Measurements from ENCODE around the gene TBX19. TPM values are rescaled to one million over a fixed set of nuclear protein-coding genes. Genes with fewer than 3 reads are reported as not detected.

Gene TBX19
- polyA plus RNA-seq, 1 donor (not counting 4 experiments of a cell fraction or from before 2014, with no cell fraction given) = 0.93 TPM

DNA sequence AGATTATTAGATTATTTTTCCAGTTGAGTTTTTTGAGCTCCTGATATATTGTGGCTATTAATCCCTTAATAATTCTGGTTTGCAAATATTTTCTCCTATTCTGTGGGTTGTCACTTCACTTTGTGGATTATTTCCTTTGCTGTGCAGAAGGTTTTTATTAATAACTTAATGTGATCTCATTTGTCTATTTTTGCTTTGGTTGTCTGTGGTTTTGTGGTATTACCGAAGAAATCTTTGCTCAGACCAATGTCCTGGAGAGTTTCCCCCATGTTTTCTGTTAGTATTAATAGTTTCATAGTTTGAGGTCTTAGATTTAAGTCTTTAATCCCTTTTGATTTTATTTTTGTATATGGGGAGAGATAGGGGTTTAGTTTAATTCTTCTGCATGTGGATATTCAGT is 7.1 kb upstream of the TBX19 start:
- Histone ChIP-seq H3K79me2 (ENCODE audit: control insufficient read depth, insufficient read depth, low read length) (no peaks in the 10 kb centered on the region), H3K9ac (ENCODE audit: control insufficient read depth, extremely low read depth, insufficient read depth, low read length) (no peak overlapping the region), H3K27ac (ENCODE audit: control insufficient read depth, insufficient read depth, low read length) (no peak overlapping the region), H3K4me1 (ENCODE audit: control insufficient read depth, extremely low read depth, insufficient read depth, low read length) (peaks cover 4% of the 10 kb centered on the region), H3K36me3 (ENCODE audit: control insufficient read depth in 2 of 2, extremely low read depth in 1 of 2, insufficient read depth in 2 of 2, low read length in 2 of 2) (no peaks in the 10 kb centered on the region), H2AFZ (ENCODE audit: control insufficient read depth, low read length) (no peak overlapping the region), H3K9me3 (ENCODE audit: control insufficient read depth, low read depth, low read length) (no peaks in the 10 kb centered on the region), H3K4me2 (ENCODE audit: control insufficient read depth, extremely low read depth, insufficient read depth, low read depth, low read length) (no peak overlapping the region), H3K27me3 (ENCODE audit: control insufficient read depth, extremely low read depth, insufficient read depth, low read length) (no peaks in the 10 kb centered on the region), H4K20me1 (ENCODE audit: control insufficient read depth, extremely low read depth, insufficient read depth, low read length) (no peaks in the 10 kb centered on the region), H3K4me3 (ENCODE audit: control insufficient read depth in 2 of 3, extremely low read depth in 1 of 3, insufficient read depth in 2 of 3, low read depth in 1 of 3, low read length in 3 of 3) (no peak overlapping the region), H3K9me1 (ENCODE audit: control insufficient read depth, extremely low read depth, insufficient read depth, low read length) (no peaks in the 10 kb centered on the region)
- FAIRE-seq = no peak
- dilution Hi-C loops (cut with MboI; ENCODE audit: extremely low pct_ligation_motif_present, low sequenced_read_pairs) = no loop called here
- DNase-seq (ENCODE audit: low read depth, low spot score) = no peak
- TF ChIP-seq EZH2 (IDR thresholded peaks at IDR 0.05; ENCODE audit: low read length) = no peak
- TF ChIP-seq, protein P1, sequence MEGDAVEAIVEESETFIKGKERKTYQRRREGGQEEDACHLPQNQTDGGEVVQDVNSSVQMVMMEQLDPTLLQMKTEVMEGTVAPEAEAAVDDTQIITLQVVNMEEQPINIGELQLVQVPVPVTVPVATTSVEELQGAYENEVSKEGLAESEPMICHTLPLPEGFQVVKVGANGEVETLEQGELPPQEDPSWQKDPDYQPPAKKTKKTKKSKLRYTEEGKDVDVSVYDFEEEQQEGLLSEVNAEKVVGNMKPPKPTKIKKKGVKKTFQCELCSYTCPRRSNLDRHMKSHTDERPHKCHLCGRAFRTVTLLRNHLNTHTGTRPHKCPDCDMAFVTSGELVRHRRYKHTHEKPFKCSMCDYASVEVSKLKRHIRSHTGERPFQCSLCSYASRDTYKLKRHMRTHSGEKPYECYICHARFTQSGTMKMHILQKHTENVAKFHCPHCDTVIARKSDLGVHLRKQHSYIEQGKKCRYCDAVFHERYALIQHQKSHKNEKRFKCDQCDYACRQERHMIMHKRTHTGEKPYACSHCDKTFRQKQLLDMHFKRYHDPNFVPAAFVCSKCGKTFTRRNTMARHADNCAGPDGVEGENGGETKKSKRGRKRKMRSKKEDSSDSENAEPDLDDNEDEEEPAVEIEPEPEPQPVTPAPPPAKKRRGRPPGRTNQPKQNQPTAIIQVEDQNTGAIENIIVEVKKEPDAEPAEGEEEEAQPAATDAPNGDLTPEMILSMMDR (optimal IDR thresholded peaks at IDR 0.05 in 1 of 3, IDR thresholded peaks at IDR 0.05 in 1 of 3, conservative IDR thresholded peaks at IDR 0.05 in 1 of 3; ENCODE audit: extremely low read depth in 1 of 3, insufficient read depth in 2 of 3, low read length in 3 of 3) = no peak

DNA sequence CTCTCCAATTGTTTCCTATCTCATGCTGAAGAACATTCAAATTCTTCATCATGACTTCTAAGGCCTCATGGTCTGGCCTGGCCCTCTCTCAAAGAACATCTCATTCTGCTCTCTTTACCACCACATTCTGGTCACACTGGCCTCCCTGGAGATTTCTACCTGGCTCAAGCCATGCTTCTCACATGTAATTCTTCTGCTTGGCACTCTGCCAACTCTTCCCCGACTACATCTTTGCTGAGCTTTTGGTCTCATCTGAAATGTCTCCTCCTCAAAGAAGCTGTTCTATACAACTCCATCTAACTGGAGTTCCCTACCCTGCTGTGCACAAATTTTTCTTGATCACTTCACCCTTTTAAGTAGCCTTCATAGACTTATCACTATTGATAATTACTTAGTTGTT is 1.4 kb upstream of the TBX19 start:
- FAIRE-seq (no peak), DNase-seq (ENCODE audit: low read depth, low spot score) (no peak)
- Histone ChIP-seq H3K27me3 (ENCODE audit: control insufficient read depth, extremely low read depth, insufficient read depth, low read length) (no peaks in the 10 kb centered on the region), H3K9me3 (ENCODE audit: control insufficient read depth, low read depth, low read length) (no peaks in the 10 kb centered on the region), H3K79me2 (ENCODE audit: control insufficient read depth, insufficient read depth, low read length) (no peaks in the 10 kb centered on the region), H3K4me3 (ENCODE audit: control insufficient read depth in 2 of 3, extremely low read depth in 1 of 3, insufficient read depth in 2 of 3, low read depth in 1 of 3, low read length in 3 of 3) (no peak overlapping the region), H3K36me3 (ENCODE audit: control insufficient read depth in 2 of 2, extremely low read depth in 1 of 2, insufficient read depth in 2 of 2, low read length in 2 of 2) (no peaks in the 10 kb centered on the region), H4K20me1 (ENCODE audit: control insufficient read depth, extremely low read depth, insufficient read depth, low read length) (no peaks in the 10 kb centered on the region), H3K27ac (ENCODE audit: control insufficient read depth, insufficient read depth, low read length) (no peak overlapping the region), H3K9me1 (ENCODE audit: control insufficient read depth, extremely low read depth, insufficient read depth, low read length) (no peaks in the 10 kb centered on the region), H3K9ac (ENCODE audit: control insufficient read depth, extremely low read depth, insufficient read depth, low read length) (no peak overlapping the region), H3K4me1 (ENCODE audit: control insufficient read depth, extremely low read depth, insufficient read depth, low read length) (peaks cover 2% of the 10 kb centered on the region), H3K4me2 (ENCODE audit: control insufficient read depth, extremely low read depth, insufficient read depth, low read depth, low read length) (no peak overlapping the region), H2AFZ (ENCODE audit: control insufficient read depth, low read length) (no peak overlapping the region)
- dilution Hi-C loops (cut with MboI; ENCODE audit: extremely low pct_ligation_motif_present, low sequenced_read_pairs) = no loop called here
- TF ChIP-seq, protein P1 (optimal IDR thresholded peaks at IDR 0.05 in 1 of 3, IDR thresholded peaks at IDR 0.05 in 1 of 3, conservative IDR thresholded peaks at IDR 0.05 in 1 of 3; ENCODE audit: extremely low read depth in 1 of 3, insufficient read depth in 2 of 3, low read length in 3 of 3) = no peak
- TF ChIP-seq EZH2 (IDR thresholded peaks at IDR 0.05; ENCODE audit: low read length) = no peak

Measured in keratinocyte (primary cell).